ENCODE data around the gene S100A4.
"Not testable (repeated sequence)": the region's sequence is repeated elsewhere in the genome, so short reads cannot be mapped to it uniquely, and the experiment has no call there.

DNA sequence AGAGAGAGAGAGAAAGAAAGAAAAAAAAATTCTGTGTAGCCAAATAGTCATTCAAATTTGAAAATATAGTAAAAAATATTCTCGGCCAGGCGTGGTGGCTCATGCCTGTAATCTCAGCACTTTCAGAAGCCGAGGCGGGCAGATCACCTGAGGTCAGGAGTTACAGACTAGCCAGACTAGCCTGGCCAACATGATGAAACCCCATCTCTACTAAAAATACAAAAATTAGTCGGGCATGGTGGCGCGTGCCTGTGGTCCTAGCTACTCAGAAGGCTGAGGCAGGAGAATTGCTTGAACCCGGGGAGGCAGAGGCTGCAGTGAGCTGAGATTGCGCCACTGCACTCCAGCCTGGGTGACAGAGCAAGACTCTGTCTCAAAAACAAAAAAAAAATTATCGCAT lies 42.4 kb upstream of the S100A4 start:
- TF ChIP-seq, protein P1, sequence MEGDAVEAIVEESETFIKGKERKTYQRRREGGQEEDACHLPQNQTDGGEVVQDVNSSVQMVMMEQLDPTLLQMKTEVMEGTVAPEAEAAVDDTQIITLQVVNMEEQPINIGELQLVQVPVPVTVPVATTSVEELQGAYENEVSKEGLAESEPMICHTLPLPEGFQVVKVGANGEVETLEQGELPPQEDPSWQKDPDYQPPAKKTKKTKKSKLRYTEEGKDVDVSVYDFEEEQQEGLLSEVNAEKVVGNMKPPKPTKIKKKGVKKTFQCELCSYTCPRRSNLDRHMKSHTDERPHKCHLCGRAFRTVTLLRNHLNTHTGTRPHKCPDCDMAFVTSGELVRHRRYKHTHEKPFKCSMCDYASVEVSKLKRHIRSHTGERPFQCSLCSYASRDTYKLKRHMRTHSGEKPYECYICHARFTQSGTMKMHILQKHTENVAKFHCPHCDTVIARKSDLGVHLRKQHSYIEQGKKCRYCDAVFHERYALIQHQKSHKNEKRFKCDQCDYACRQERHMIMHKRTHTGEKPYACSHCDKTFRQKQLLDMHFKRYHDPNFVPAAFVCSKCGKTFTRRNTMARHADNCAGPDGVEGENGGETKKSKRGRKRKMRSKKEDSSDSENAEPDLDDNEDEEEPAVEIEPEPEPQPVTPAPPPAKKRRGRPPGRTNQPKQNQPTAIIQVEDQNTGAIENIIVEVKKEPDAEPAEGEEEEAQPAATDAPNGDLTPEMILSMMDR (IDR thresholded peaks at IDR 0.05; ENCODE audit: insufficient read depth, low read length): not testable (repeated sequence)
- not testable (repeated sequence) for TF ChIP-seq POLR2AphosphoS5, GABPA (IDR thresholded peaks at IDR 0.05; ENCODE audit: low read depth)
- TF ChIP-seq, protein P2, sequence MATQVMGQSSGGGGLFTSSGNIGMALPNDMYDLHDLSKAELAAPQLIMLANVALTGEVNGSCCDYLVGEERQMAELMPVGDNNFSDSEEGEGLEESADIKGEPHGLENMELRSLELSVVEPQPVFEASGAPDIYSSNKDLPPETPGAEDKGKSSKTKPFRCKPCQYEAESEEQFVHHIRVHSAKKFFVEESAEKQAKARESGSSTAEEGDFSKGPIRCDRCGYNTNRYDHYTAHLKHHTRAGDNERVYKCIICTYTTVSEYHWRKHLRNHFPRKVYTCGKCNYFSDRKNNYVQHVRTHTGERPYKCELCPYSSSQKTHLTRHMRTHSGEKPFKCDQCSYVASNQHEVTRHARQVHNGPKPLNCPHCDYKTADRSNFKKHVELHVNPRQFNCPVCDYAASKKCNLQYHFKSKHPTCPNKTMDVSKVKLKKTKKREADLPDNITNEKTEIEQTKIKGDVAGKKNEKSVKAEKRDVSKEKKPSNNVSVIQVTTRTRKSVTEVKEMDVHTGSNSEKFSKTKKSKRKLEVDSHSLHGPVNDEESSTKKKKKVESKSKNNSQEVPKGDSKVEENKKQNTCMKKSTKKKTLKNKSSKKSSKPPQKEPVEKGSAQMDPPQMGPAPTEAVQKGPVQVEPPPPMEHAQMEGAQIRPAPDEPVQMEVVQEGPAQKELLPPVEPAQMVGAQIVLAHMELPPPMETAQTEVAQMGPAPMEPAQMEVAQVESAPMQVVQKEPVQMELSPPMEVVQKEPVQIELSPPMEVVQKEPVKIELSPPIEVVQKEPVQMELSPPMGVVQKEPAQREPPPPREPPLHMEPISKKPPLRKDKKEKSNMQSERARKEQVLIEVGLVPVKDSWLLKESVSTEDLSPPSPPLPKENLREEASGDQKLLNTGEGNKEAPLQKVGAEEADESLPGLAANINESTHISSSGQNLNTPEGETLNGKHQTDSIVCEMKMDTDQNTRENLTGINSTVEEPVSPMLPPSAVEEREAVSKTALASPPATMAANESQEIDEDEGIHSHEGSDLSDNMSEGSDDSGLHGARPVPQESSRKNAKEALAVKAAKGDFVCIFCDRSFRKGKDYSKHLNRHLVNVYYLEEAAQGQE (IDR thresholded peaks at IDR 0.05; ENCODE audit: insufficient replicate concordance, low read depth): not testable (repeated sequence)
